Fibroblast of skin of back (primary cell): ENCODE measurements around the gene RBM4B.
A peak's percentile ranks its signal among the peaks of the same experiment; 100 is the strongest.

Experiments used
- DNase-seq: peaks from one replicate; pipeline ENCODE4 v3.0.0-alpha.2; 2013

Gene RBM4B

GRCh38 chr11:66706989-66707388, 29.3 kb upstream of the RBM4B start:
- no peak for DNase-seq

GRCh38 chr11:66705587-66706335, 28.1 kb upstream of the RBM4B start:
- DNase-seq: no peak

- DNase-seq: no peak
Observed at GRCh38 chr11:66704659-66705360, 27.1 kb upstream of the RBM4B start.

GRCh38 chr11:66701432-66702240, 23.9 kb upstream of the RBM4B start:
- DNase-seq: peak; percentile 11

- DNase-seq: no peak
Observed at GRCh38 chr11:66700742-66701141, 23.1 kb upstream of the RBM4B start.

- DNase-seq: no peak
Observed at GRCh38 chr11:66700337-66700736, 22.6 kb upstream of the RBM4B start.

- no peak for DNase-seq
Observed at GRCh38 chr11:66698491-66698890, 20.8 kb upstream of the RBM4B start.

GRCh38 chr11:66697988-66698387, 20.3 kb upstream of the RBM4B start:
- no peak for DNase-seq

GRCh38 chr11:66696146-66696545, 18.5 kb upstream of the RBM4B start:
- no peak for DNase-seq

GRCh38 chr11:66694732-66695207, 17.1 kb upstream of the RBM4B start:
- DNase-seq: peak; percentile 94

- DNase-seq: no peak
Observed at GRCh38 chr11:66694056-66694410, 16.3 kb upstream of the RBM4B start.

- no peak for DNase-seq
Observed at GRCh38 chr11:66693356-66694055, 15.8 kb upstream of the RBM4B start.

GRCh38 chr11:66692871-66693331, 15.2 kb upstream of the RBM4B start:
- no peak for DNase-seq

GRCh38 chr11:66692446-66692845, 14.8 kb upstream of the RBM4B start:
- DNase-seq: no peak

- DNase-seq: no peak
Observed at GRCh38 chr11:66691311-66691980, 13.8 kb upstream of the RBM4B start.

GRCh38 chr11:66689661-66690590, 12.2 kb upstream of the RBM4B start:
- DNase-seq: no peak

- DNase-seq: no peak
Observed at GRCh38 chr11:66688561-66689534, 11.2 kb upstream of the RBM4B start.

- no peak for DNase-seq
Observed at GRCh38 chr11:66687831-66688281, 10.2 kb upstream of the RBM4B start.
